NCI-H2029 treated with DMSO at 0.1 percent for 48 hours (cell line): ENCODE results near the gene CACNA2D2.
A peak's percentile ranks its signal among the peaks of the same experiment; 100 is the strongest.

Experiments used
- DNase-seq: peaks from one replicate; lab custom pipeline; 2025; lab: John Stamatoyannopoulos, UW

The CACNA2D2 gene

GRCh38 chr3:50427217-50427616 is 76.2 kb downstream of the CACNA2D2 start:
- no peak for DNase-seq

GRCh38 chr3:50425911-50426310 is 77.5 kb downstream of the CACNA2D2 start:
- DNase-seq = no peak

DNA sequence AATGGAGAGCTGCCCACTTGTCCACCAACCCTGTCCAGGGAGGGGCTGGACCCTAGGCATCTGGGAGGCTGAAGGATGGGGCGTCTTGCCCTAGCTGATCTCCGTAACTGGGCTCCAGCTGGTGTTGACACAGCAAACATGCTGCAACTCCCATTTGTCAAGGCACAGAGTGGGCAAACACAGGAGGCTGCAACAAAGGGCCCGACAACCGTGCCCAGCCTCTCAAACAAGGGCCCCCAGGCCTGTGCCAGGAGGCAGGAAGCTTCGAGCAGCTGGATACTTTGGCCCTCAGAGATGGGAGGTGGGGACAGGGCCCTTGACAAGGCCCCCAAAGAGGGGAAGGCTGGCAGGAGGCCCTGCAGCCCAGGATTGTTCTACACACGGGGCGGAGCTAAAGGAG is 79.9 kb downstream of the CACNA2D2 start:
- DNase-seq = peak; percentile 60

GRCh38 chr3:50422153-50422552 is 81.3 kb downstream of the CACNA2D2 start:
- no peak for DNase-seq

DNA sequence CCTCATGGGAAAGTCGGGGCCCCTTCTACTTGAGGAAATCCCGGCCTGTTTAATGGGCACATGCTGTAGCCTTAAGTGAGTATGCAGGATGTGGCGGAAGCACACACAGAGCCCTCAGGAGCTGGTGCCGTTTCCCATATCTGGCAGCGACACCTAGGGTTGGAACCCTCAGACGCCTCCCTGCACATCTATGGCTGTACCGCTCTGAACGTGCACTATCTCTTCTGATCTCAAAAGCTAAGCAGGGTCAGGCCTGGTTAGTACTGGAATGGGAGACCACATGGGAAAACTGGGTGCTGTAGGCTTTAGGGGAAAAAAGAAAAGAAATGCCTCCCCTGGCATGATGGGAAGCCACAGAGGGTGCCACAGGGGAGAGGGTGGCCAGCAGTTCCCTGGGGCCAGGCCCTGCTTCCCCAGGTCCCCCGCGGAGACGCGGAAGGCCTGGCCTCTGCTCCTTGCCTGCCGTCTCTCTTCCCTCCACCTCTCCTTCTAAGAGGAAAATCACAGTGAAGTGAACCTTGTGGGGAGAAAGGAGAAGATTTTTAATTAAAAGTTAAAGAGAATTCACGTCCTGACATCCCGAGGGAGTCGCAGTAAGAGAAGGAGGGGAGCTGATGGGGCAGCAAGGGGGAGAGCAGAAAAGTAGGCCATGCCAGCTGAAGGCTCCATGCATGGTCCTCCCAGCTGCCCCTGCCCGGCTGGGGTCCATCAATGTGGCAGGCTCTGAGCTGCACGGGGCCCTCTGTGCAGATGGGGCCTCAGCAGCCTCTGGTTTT is 83.7 kb downstream of the CACNA2D2 start:
- no peak for DNase-seq

DNA sequence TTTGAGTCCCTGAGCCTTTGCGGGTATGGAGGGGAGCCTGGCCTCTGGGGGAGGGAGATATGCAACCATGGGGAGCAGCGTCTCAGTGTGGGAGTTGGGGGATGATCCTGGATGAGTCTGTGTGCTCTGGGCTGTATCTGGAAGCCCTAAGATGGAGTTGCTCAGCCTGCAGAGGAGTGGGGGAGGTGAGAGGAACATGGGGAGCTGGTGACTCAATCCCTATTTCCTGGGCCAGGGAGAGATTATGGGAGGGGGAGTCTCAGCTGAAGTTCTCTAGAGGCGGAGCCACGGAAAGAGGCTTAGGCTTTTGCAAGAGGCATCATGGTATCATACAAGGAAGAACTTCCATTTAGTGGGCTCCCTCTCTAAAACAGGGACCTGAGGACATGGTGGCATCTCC is 84.6 kb downstream of the CACNA2D2 start:
- DNase-seq = no peak

GRCh38 chr3:50417637-50418033 is 85.8 kb downstream of the CACNA2D2 start:
- DNase-seq = no peak

DNA sequence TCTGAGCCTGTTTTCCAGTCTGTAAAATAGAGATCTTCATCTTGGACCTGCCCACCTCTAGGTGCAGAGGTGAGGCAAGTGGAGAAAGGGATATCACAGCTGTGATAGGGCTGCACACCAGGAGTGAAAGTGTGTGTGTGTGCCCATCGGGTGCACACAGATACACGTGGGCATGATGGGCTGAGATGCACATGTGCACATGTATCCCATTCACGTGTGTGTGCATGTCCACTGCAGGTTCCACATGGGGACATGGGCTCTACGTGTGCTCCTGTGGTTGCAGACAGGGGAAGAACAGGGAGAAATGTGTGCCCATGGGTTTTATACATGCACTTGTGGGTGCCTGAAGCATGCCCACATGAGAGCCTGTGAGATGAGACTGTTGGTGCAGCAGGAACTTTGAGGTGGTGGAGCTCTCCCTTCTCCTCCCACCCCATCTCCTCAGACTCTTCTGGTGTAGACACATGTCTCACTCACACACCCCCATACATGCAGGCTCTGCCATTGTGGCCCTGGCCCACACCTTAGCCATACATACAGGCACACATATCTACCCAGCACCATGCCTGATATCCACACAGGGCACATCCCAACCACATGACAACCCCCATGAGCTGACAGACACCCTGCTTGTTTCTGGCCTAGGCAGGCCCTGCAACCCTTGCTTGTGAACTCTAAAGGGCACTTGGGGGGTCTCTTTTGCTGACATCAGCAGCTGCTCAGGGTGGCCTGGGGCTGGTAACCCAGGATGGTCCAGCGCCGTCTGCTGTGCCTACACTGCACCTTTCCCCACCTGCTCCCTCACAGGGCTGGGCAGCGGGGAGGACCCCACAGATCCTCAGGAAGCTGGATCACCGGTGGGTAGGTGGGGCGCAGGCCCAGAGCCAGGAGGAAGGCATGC is 86.4 kb downstream of the CACNA2D2 start:
- DNase-seq = no peak

GRCh38 chr3:50415816-50416215 is 87.6 kb downstream of the CACNA2D2 start:
- DNase-seq = no peak

- DNase-seq = no peak
These were observed 88.4 kb downstream of the CACNA2D2 start for GRCh38 chr3:50415061-50415460.

- no peak for DNase-seq
These were observed 88.8 kb downstream of the CACNA2D2 start for GRCh38 chr3:50414616-50415015.

GRCh38 chr3:50412231-50412754 is 91.1 kb downstream of the CACNA2D2 start:
- DNase-seq = no peak

- no peak for DNase-seq
These were observed 92.2 kb downstream of the CACNA2D2 start for GRCh38 chr3:50411229-50411628.

DNA sequence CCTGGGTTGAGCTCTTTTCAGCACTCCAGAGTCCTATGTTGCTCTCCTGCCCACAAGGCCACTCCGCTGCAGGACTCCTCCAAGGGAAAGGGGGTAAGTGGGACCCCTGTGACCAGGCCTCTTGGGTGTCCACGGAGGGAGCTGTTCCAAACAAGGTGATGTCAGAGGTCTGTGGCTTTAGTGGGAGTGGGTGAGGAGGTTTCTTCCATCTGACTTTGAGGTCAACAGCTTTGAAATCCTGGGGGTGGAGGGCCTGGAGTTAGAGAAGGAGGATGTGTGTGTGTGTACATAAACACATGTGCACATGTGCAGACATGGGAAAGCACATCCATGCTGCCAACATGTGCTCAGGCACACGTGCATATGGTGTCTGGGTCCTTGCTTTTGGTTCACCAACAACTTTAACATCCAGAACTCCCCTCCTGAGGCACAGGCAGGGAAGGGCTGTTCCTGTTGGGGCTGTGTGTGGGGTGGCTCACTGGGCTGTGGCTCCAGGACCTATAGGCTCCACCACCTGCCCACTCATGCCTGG is 92.8 kb downstream of the CACNA2D2 start:
- no peak for DNase-seq

DNA sequence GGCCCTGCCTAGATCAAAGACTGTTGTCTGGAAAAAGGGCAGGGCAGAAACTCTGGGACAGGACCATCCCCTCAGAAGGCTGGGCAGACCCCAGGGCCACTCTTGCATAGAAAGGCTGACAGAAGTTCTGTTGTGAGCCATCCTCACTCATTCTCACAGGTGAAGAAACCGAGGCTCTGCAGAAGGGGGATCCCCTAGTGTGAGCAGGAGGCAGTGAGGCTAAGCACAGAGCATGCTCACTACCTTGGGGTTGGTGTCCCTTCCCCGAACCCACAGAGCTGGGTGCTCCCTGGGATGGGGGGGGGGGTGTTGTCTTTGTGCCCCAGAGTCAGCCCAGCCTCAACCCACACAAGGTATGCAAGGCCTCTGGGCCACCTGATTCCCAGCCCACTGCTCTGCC is 93.2 kb downstream of the CACNA2D2 start:
- DNase-seq = no peak

- DNase-seq = no peak
These were observed 94.9 kb downstream of the CACNA2D2 start for GRCh38 chr3:50408443-50408944.

GRCh38 chr3:50406487-50406886 is 96.9 kb downstream of the CACNA2D2 start:
- no peak for DNase-seq

DNA sequence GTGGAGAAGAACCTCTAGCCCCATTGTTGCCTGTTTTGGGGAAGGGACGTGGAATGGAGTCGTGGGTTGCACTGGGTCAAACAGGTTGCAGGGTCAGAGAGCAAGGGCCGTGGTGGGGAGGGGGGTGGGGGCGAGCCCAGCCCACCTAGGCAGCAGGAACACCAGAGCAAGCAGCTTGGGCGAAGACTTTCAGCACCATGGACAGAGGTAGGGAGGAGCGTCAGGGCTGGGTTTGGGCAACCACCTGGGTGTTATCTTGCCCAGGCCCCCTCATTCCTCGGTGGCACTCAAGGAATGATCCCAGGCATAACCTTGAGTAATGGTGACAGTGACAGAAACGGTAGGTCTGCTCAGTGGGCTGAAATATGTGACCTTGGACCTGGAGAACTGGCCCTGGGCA is 98.2 kb downstream of the CACNA2D2 start:
- no peak for DNase-seq

DNA sequence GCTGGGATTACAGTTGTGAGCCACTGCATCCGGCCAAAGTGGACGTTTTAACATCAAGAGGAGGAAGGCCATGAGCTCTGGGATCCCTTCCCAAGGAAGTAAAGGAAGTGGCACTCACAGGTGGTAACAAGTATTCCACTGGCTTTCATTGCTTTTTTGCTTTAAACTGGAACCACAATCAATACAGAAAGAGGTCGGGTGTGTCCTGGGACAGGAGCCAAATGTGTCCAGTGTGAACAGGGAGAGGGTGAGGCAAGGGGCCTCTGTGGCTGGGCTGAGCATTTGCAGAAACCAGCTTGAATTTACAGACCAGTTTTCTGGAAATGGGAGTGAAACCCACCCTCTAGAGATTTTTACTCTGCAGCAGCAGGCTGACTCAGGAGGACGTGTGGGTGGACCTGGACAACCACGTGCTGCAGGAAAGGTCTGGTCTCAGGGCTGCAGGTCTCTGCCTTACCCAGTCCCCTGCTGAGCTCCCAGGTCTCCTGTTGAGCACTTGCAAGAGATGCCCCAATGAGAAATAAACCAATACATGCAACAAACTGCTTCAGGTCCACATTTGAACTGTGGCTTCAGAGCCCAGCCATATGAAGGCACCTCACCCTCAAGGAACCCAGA is 101.3 kb downstream of the CACNA2D2 start:
- no peak for DNase-seq

GRCh38 chr3:50396502-50396901 is 106.9 kb downstream of the CACNA2D2 start:
- DNase-seq = no peak

DNA sequence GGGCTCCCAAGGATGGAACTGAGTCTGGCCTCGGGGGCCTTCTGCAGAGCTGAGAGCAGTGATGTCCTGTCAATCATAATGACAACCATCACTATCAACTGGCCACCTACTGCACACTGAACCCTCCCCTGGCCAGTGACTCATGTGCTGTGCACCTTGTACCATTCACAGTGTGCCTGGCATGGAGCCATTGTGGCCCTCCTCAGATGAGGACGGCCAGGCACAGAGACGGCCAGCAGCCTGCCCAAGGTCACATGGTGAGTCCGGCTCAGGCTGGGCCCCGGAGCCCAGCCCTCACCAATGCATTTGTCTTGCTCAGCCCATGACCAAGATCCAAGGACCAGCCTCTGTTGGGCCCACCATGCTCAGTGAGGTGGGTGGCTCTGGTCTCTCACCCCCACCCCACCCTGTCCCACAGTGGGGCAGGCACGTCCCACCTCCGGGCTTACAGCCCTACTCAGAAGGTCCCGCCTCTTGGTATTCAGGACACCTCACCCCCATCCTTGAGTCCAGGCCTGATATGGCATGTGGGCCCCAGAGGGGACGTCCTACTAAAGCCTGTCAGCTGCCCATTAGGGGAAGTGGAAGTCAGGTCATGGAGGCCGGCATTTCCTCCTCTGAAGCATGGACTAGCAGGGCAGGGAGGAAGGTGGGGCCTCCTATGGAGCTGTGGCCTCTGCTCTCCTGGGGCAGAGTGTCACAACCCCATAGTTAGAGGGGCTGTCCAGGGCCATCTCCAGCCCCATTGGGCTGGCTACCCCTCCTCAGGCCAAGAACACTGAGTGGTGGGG is 108.2 kb downstream of the CACNA2D2 start:
- no peak for DNase-seq
